Mucosa of rectum (tissue), 2 donors: ENCODE data around the gene GATAD1.
"Not testable (repeated sequence)": the region's sequence is repeated elsewhere in the genome, so short reads cannot be mapped to it uniquely, and the experiment has no call there.

Experiments
- H3K27ac ChIP-seq, 2 donors: one replicate each; pipeline ENCODE4 v1.7.0; 2013; ENCODE audit warnings: inconsistent platforms in 2 of 2, low read depth in 2 of 2, low read length in 2 of 2
- H3K27me3 ChIP-seq, 2 donors: one replicate each; pipeline ENCODE4 v1.7.0; 2013; ENCODE audit warnings: low read length in 2 of 2; ENCODE audit not compliant: control insufficient read depth in 2 of 2, insufficient read depth in 2 of 2
- H3K36me3 ChIP-seq, 2 donors: one replicate each; pipeline ENCODE4 v1.7.0; 2013; ENCODE audit warnings: low read length in 2 of 2; ENCODE audit not compliant: control insufficient read depth in 2 of 2, insufficient read depth in 2 of 2
- H3K4me1 ChIP-seq, 2 donors: one replicate each; pipeline ENCODE4 v1.7.0; 2013; ENCODE audit warnings: low read length in 2 of 2, mild to moderate bottlenecking in 1 of 2; ENCODE audit not compliant: control insufficient read depth in 2 of 2, insufficient read depth in 2 of 2
- H3K4me3 ChIP-seq, 2 donors: one replicate each; pipeline ENCODE4 v1.7.0; 2013; ENCODE audit warnings: low read length in 2 of 2
- H3K9ac ChIP-seq, 2 donors: one replicate each; pipeline ENCODE4 v1.7.0; 2013; ENCODE audit warnings: low read length in 2 of 2, low read depth in 1 of 2, mild to moderate bottlenecking in 1 of 2
- H3K9me3 ChIP-seq, 2 donors: one replicate each; pipeline ENCODE4 v1.7.0; 2013; ENCODE audit warnings: low read length in 2 of 2; ENCODE audit not compliant: control insufficient read depth in 2 of 2
- donor health status: healthy.
- donor health status: Normal muscosa, but diverticular disease.

Gene GATAD1

GRCh38 chr7:92478711-92479110 lies 31.4 kb downstream of the GATAD1 start:
- Histone ChIP-seq H3K9me3 (no peaks in the 10 kb centered on the region), H3K4me1 (peaks cover 0 to 4% of the 10 kb centered on the region in 2 donors), H3K36me3 (no peaks in the 10 kb centered on the region), H3K27ac (peak overlapping the region in 1 of 2 donors; percentile 51), H3K27me3 (no peaks in the 10 kb centered on the region), H3K9ac (no peak overlapping the region), H3K4me3 (no peak overlapping the region)

DNA sequence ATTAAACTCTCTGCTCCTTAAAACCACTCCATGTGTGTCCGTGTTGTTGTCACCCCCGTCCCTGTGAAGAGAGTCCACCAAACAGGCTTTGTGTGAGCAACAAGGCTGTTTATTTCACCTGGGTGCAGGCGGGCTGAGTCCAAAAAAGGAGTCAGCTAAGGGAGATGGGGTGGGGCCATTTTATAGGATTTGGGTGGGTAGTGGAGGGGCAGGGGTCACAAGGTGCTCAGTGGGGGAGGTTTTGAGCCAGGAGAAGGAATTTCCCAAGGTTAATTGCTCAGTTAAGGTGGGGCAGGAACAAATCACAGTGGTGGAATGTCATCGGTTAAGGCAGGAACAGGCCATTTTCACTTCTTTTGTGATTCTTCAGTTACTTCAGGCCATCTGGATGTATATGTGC lies 31.9 kb downstream of the GATAD1 start:
- H3K9me3 ChIP-seq, H3K36me3 ChIP-seq, H3K4me3 ChIP-seq, H3K9ac ChIP-seq, H3K27me3 ChIP-seq, H3K4me1 ChIP-seq: not testable (repeated sequence)
- H3K27ac ChIP-seq: peak overlapping the region in 1 of 2 donors; percentile 51

DNA sequence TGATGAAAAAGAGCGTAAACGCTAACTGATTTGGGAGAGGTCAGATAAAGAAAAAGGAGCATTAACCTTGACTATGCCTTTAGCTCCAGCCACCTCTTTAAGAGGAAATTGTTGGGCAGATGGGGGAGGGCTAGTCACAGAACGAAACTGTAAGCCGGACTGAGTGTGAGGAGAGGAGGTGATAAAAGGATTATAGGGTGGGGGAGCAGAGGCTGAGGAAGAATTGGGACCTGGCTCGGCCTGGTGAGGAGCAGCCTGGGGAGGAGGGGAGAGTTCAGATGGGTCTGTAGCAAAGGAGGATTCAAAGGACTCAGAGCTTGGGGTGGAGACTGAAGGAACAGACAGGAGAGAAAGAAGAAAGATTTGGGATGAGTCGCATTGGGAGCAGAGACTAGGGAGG lies 36.3 kb downstream of the GATAD1 start:
- Histone ChIP-seq H3K4me1 (peaks cover 6 to 16% of the 10 kb centered on the region in 2 donors), H3K36me3 (peaks cover 7 to 20% of the 10 kb centered on the region in 2 donors)
- H3K9me3 ChIP-seq, H3K9ac ChIP-seq, H3K27ac ChIP-seq, H3K4me3 ChIP-seq, H3K27me3 ChIP-seq: not testable (repeated sequence)

DNA sequence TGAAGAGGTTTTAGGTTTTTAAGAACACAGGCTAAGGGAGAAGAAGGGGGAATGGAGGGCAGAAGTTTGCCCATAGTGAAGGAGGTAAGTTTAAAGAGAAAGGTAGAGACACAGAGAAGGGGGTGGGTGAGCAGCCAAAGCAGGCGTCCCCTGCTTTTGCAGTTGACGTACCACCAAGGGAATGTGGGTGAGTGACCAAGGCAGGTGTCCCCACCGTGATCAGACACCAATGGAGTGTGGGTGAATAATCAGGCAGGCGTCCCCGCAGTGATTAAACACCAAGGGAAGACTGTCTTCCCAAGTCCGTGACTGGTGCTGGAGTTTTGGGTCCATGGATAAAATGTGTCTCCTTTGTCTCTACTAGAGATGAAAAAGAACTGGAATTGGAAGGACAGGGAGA lies 36.9 kb downstream of the GATAD1 start:
- Histone ChIP-seq H3K36me3 (peaks cover 13 to 22% of the 10 kb centered on the region in 2 donors), H3K4me1 (peaks cover 6 to 12% of the 10 kb centered on the region in 2 donors)
- not testable (repeated sequence) for H3K9ac ChIP-seq, H3K27me3 ChIP-seq, H3K27ac ChIP-seq, H3K4me3 ChIP-seq, H3K9me3 ChIP-seq

GRCh38 chr7:92485267-92485892 lies 38.1 kb downstream of the GATAD1 start:
- Histone ChIP-seq H3K4me3 (no peak overlapping the region), H3K9me3 (no peaks in the 10 kb centered on the region), H3K9ac (no peak overlapping the region), H3K27me3 (no peaks in the 10 kb centered on the region), H3K27ac (peak overlapping the region; percentile 74 to 86), H3K36me3 (peaks cover 20 to 27% of the 10 kb centered on the region in 2 donors), H3K4me1 (peaks cover 6 to 12% of the 10 kb centered on the region in 2 donors)

DNA sequence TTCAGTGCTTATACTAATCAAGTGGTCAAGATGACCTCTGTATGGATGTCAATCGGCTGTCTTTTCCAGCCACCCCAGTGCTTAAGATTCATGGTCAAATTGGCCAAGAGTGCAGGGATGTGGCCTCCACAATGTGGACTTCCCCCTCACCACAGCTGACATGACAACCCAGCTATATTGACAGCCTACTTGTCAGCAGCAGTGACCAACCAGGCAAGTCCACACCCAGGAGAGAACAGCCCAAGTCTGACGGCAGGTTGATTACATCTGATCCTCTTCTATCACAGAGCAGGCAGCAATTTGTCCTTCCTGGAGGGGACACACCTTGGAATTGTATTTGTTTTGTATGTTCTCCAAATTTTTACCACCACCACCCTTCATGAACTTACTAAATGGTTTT lies 38.7 kb downstream of the GATAD1 start:
- peaks cover 22 to 33% of the 10 kb centered on the region in 2 donors for H3K36me3 ChIP-seq
- no peak overlapping the region for H3K4me3 ChIP-seq
- peak overlapping the region; percentile 74 to 86 for H3K27ac ChIP-seq
- H3K4me1 ChIP-seq: peaks cover 6 to 12% of the 10 kb centered on the region in 2 donors
- no peaks in the 10 kb centered on the region for H3K9me3 ChIP-seq
- H3K9ac ChIP-seq: no peak overlapping the region
- no peaks in the 10 kb centered on the region for H3K27me3 ChIP-seq

DNA sequence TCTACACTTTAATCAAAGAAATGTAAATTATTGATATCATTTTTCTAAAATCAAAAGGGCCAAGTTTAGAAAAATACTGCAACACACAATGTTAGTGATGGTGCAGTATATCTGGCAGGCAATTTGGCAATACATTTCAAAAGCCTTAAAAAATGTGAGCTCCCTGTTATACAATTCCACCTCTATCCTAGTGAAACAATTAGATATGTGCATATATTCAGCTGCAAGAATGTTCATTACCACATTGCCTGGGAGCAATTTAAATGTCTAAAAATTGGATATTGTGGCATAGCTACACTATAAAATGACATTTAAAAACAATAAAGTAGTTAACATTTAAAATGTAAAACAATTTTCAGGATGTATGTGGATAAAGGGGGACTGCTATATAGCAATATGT lies 40.5 kb downstream of the GATAD1 start:
- no peaks in the 10 kb centered on the region for H3K27me3 ChIP-seq
- H3K9ac ChIP-seq: no peak overlapping the region
- H3K27ac ChIP-seq: no peak overlapping the region
- peaks cover 6 to 12% of the 10 kb centered on the region in 2 donors for H3K4me1 ChIP-seq
- H3K4me3 ChIP-seq: no peak overlapping the region
- no peaks in the 10 kb centered on the region for H3K9me3 ChIP-seq
- peaks cover 35 to 45% of the 10 kb centered on the region in 2 donors for H3K36me3 ChIP-seq

DNA sequence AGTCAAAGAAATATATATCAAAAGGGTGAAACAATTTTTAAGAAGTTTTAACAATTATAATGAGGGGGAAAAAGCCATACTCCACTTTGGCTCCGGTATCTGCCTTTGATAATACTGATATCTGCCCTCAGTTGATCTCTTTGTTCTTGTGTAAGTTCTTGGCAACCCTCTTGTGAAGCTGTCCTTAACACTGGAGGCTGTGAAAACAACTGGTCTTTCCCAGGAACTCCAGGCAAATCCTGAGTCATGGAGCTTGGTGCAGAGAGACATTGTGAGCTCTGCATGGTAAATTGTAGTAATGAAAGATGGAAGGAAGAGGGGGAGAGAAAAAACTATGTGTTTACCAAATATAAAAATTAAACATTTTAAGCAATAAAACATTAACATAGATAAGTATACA lies 42.4 kb downstream of the GATAD1 start:
- Histone ChIP-seq H3K27me3 (no peaks in the 10 kb centered on the region), H3K4me3 (no peak overlapping the region), H3K9ac (no peak overlapping the region), H3K4me1 (peaks cover 6 to 12% of the 10 kb centered on the region in 2 donors), H3K27ac (no peak overlapping the region), H3K36me3 (peaks cover 43 to 59% of the 10 kb centered on the region in 2 donors), H3K9me3 (no peaks in the 10 kb centered on the region)

DNA sequence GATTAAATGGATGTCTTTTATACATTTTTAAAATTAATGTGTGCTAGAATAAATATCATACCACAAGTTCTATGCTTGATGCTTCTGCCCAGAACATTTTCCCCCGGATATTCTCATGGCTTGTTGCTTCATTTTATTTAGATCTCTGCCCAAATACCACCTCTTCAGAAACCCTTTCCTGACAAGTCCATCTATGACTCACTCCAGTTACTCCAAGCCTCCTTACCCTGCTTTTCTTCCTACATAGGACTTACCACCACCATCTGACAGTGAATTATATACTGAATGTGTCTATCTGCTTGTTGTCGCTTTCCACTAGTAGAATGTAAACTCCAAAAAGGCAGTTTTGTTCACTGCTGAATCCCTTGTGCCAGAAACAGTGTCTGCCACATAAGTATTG lies 49.6 kb downstream of the GATAD1 start:
- no peak overlapping the region for H3K9ac ChIP-seq
- H3K9me3 ChIP-seq: no peaks in the 10 kb centered on the region
- no peaks in the 10 kb centered on the region for H3K4me1 ChIP-seq
- no peak overlapping the region for H3K4me3 ChIP-seq
- peaks cover 34 to 50% of the 10 kb centered on the region in 2 donors for H3K36me3 ChIP-seq
- H3K27ac ChIP-seq: no peak overlapping the region
- H3K27me3 ChIP-seq: no peaks in the 10 kb centered on the region

GRCh38 chr7:92498557-92498956 lies 51.3 kb downstream of the GATAD1 start:
- peaks cover 31 to 46% of the 10 kb centered on the region in 2 donors for H3K36me3 ChIP-seq
- H3K27ac ChIP-seq: no peak overlapping the region
- no peaks in the 10 kb centered on the region for H3K4me1 ChIP-seq
- no peaks in the 10 kb centered on the region for H3K27me3 ChIP-seq
- no peak overlapping the region for H3K4me3 ChIP-seq
- no peak overlapping the region for H3K9ac ChIP-seq
- no peaks in the 10 kb centered on the region for H3K9me3 ChIP-seq
